ENCODE data around the gene TLR1. TPM values are rescaled to one million over a fixed set of nuclear protein-coding genes. Genes with fewer than 3 reads are reported as not detected.

Gene TLR1
- total RNA-seq (2022; extraction: Qiagen RNA extraction; ENCODE audit: low read depth), result 0.64 to 1.4 TPM (median 0.83 TPM) in 5 replicates

GRCh38 chr4:38804654-38805295 is at the start of gene TLR1:
TSS of gene TLR1 (minus strand) at chr4:38804791. CDS start at chr4:38798831, 5,960 bp downstream.

GRCh38 chr4:38782452-38783108 is 22.0 kb downstream of the TLR1 start, which contains the start of gene TLR10:
TSS of gene TLR10 (minus strand) at chr4:38782990. CDS start at chr4:38775590, 7,400 bp downstream.

Other genes with a start within 250 kb of the TLR1 start
- gene KLF3, start 140.6 kb downstream of the TLR1 start, total RNA-seq (2022; extraction: Qiagen RNA extraction; ENCODE audit: low read depth), result 10.5 to 13.2 TPM (median 11.5 TPM) in 5 replicates
- 0.05 to 0.15 TPM (median 0.07 TPM) in 4 of 5 replicates, not detected in the other for gene TLR10, start 21.8 kb downstream of the TLR1 start, total RNA-seq (2022; extraction: Qiagen RNA extraction; ENCODE audit: low read depth)
- gene TLR6, start 52.0 kb upstream of the TLR1 start, total RNA-seq (2022; extraction: Qiagen RNA extraction; ENCODE audit: low read depth), result 4.0 to 5.2 TPM (median 4.8 TPM) in 5 replicates
- 24.2 to 51.6 TPM (median 35.5 TPM) in 5 replicates for gene FAM114A1, start 63.0 kb upstream of the TLR1 start, total RNA-seq (2022; extraction: Qiagen RNA extraction; ENCODE audit: low read depth)
- 19.3 to 27.3 TPM (median 23.0 TPM) in 5 replicates for gene TMEM156, start 227.6 kb upstream of the TLR1 start, total RNA-seq (2022; extraction: Qiagen RNA extraction; ENCODE audit: low read depth)